Chondrocyte (in vitro differentiated cells): ENCODE measurements around the gene CITED2. TPM values are rescaled to one million over a fixed set of nuclear protein-coding genes. Genes with fewer than 3 reads are reported as not detected.
A peak's percentile ranks its signal among the peaks of the same experiment; 100 is the strongest.

Source experiments
- DNase-seq: peaks from one replicate; pipeline ENCODE4 v3.0.0; 2021; ENCODE audit warnings: mixed read lengths, low spot score
- H3K27ac Mint-ChIP-seq: one replicate; pipeline ENCODE4 v1.8.0; 2021; ENCODE audit warnings: mild to moderate bottlenecking, moderate library complexity, mixed read lengths; ENCODE audit not compliant: unreplicated experiment
- H3K27me3 Mint-ChIP-seq: 2 replicates; pipeline ENCODE4 v1.8.0; 2021; ENCODE audit warnings: low read depth, mixed read lengths
- H3K36me3 Mint-ChIP-seq: 2 replicates; pipeline ENCODE4 v1.8.0; 2021; ENCODE audit warnings: low read depth, mixed read lengths
- H3K4me1 Mint-ChIP-seq: 2 replicates; pipeline ENCODE4 v1.8.0; 2021; ENCODE audit warnings: low read depth, mild to moderate bottlenecking, mixed read lengths
- H3K4me3 Mint-ChIP-seq: one replicate; pipeline ENCODE4 v1.8.0; 2021; ENCODE audit warnings: mild to moderate bottlenecking, moderate library complexity, mixed read lengths; ENCODE audit not compliant: unreplicated experiment
- H3K9me3 Mint-ChIP-seq: 2 replicates; pipeline ENCODE4 v1.8.0; 2021; ENCODE audit warnings: low read depth, mixed read lengths
- total RNA-seq: library from RNA; stranded (reverse); gene quantifications from 3 replicates; pipeline ENCODE4 v1.2.1, GENCODE V29; 2021
- TF ChIP-seq, protein P1 (sequence below): fragments of 200-600 bp; sonication (generic); IDR thresholded peaks from 2 replicates; pipeline ENCODE4 v1.5.0; 2021; ENCODE audit warnings: antibody characterized with exemption, mild to moderate bottlenecking, moderate library complexity

CITED2 gene
- total RNA-seq, 1 donor from 2014 or later: 233 TPM

DNA sequence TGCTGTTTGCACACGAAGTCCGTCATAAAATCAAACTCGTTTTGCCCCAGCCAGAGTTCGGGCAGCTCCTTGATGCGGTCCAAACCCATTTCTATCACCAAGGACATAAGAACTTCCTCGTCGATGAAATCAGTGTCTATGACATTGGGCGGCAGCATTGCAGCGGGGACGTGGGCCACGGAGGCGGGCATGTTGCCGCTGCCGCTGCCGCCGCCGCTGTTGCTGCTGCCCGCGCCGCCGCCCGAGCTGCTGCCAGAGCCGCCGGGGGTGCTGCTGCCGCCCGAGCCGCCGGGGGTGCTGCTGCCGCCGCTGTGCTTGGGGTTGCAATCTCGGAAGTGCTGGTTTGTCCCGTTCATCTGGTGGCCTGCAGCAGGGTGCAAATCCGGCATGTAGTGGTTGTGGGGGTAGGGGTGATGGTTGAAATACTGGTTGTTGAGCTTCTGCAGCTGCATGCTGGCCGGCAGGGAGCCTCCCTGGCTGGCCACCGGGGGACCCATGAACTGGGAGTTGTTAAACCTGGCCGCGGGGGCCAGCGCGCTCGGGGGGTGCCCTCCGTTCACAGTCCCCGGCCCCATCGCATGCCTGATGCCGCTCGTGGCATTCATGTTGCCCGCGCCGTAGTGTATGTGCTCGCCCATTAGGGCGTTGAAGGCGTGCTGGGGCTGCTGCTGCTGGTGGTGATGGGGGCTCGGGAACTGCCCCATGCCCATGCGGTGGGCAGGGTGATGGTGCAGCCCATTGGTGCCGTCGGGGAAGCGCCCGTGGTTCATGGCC is 1.1 kb downstream of the CITED2 start:
- no peaks in the 10 kb centered on the region for H3K27me3 Mint-ChIP-seq
- H3K4me1 Mint-ChIP-seq: peaks cover 50% of the 10 kb centered on the region
- peak overlapping the region; percentile 98 for H3K27ac Mint-ChIP-seq
- TF ChIP-seq, protein P1, sequence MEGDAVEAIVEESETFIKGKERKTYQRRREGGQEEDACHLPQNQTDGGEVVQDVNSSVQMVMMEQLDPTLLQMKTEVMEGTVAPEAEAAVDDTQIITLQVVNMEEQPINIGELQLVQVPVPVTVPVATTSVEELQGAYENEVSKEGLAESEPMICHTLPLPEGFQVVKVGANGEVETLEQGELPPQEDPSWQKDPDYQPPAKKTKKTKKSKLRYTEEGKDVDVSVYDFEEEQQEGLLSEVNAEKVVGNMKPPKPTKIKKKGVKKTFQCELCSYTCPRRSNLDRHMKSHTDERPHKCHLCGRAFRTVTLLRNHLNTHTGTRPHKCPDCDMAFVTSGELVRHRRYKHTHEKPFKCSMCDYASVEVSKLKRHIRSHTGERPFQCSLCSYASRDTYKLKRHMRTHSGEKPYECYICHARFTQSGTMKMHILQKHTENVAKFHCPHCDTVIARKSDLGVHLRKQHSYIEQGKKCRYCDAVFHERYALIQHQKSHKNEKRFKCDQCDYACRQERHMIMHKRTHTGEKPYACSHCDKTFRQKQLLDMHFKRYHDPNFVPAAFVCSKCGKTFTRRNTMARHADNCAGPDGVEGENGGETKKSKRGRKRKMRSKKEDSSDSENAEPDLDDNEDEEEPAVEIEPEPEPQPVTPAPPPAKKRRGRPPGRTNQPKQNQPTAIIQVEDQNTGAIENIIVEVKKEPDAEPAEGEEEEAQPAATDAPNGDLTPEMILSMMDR: peak; percentile 35
- no peak for DNase-seq
- peaks cover 29% of the 10 kb centered on the region for H3K36me3 Mint-ChIP-seq
- peak overlapping the region; percentile 98 for H3K4me3 Mint-ChIP-seq
- H3K9me3 Mint-ChIP-seq: no peaks in the 10 kb centered on the region

DNA sequence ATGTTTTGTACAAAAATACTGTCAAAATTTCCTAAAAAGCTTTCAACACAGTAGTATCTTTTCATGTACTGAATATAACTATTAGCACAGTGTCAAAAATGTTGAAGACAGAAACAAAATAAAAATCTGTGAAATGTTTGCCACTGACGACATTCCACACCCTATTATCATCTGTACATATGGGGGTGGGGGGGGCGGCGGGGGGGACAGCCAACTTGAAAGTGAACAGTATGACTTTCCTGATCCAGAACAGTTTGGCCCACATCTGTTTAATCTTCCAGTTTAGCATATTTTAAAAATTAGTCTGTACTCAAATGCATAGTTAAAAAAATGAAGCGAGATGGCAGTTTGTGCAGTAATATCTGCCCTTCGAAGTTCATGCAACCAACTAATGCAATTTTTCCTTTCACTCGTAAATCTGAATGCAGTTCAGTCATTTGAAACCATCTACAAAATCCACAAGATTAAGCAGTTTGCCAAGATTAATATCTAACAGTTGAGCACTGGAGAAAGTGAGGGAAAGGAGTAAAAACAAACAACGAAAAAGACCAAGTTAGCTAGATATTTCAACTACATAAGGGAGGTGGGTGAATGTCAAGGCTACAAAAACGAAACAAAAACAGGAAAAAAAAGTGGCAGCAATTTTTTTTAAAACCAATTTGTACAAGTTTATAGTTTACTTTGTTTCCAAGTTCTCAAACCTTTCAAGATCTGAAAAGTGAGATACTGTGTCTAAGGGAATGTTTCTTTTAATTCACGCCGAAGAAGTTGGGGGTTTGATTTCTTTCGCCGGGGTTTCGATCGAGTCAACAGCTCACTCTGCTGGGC is 1.9 kb downstream of the CITED2 start:
- Mint-ChIP-seq H3K36me3 (peaks cover 29% of the 10 kb centered on the region), H3K27me3 (no peaks in the 10 kb centered on the region), H3K4me3 (peak overlapping the region; percentile 98), H3K9me3 (no peaks in the 10 kb centered on the region), H3K4me1 (peaks cover 58% of the 10 kb centered on the region), H3K27ac (peak overlapping the region; percentile 98)
- DNase-seq: no peak
- TF ChIP-seq, protein P1: no peak

DNA sequence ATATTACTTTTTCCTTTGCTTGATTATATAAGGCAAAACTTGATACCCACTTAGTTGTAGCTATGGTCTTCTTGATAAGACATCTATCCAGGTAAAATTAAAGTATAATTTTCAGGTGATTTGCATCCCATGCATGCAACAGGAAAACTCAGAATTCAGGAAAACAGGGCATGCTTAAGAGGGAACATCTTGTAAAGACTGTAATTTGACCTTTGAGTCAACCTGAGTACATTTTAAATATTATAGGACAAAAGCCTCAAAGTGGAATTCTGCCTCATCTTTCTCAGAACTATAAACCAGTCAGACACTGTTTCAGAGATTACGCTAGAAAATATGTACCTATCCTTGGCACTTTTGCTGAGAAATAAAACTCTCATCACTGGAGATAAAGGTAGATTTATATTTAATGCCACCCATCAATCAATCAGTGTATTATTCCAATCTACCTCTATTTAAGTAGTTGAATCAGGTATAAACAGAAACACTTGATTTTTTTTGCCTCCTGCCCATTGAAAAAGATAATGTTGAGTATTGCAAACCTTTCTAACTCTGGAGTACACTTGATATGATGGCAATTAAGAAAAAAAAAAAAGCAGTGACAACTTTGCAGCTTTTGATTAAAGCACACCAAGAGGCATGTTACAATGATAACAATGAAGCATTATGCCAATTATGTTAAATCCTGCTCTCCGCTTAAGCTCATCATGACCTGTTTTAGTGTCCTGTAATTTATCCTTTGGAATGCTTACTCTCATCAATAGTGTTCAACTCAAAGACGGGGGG is 2.8 kb downstream of the CITED2 start:
- Mint-ChIP-seq H3K27ac (peak overlapping the region; percentile 80), H3K9me3 (no peaks in the 10 kb centered on the region), H3K4me1 (peaks cover 58% of the 10 kb centered on the region), H3K27me3 (no peaks in the 10 kb centered on the region), H3K4me3 (peak overlapping the region; percentile 98), H3K36me3 (peaks cover 29% of the 10 kb centered on the region)
- DNase-seq: no peak
- TF ChIP-seq, protein P1: no peak

DNA sequence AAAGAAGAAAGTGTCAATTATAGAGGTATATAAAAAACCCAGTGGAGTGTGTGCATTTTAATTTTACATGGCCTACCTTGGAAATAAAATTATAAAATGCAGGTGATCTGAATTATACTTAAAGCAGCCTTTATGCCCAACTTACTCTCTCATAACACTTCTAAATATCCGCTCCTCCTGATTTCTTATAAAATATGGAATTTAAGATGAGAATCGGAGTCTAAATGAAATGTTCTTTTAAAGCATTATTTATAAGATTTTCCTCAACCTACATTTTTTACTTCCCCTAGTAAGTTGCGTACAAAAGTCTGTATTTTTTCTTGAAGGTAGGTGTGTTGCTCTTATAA is 3.5 kb downstream of the CITED2 start:
- peak overlapping the region; percentile 98 for H3K4me3 Mint-ChIP-seq
- peaks cover 52% of the 10 kb centered on the region for H3K4me1 Mint-ChIP-seq
- no peak for DNase-seq
- H3K36me3 Mint-ChIP-seq: peaks cover 29% of the 10 kb centered on the region
- no peaks in the 10 kb centered on the region for H3K9me3 Mint-ChIP-seq
- peak overlapping the region; percentile 80 for H3K27ac Mint-ChIP-seq
- TF ChIP-seq, protein P1: no peak
- H3K27me3 Mint-ChIP-seq: no peaks in the 10 kb centered on the region
